Activated T-helper 9 cell treated with anti-CD3 and anti-CD28 coated beads, Interleukin-2, amount 50 U/mL, for 16 hours (primary cell): Measurements from ENCODE around the gene SLC15A2.
"Not testable (repeated sequence)": the region's sequence is repeated elsewhere in the genome, so short reads cannot be mapped to it uniquely, and the experiment has no call there.

Experiments
- DNase-seq: peaks from one replicate; pipeline ENCODE4 v3.0.0-alpha.2; 2020; ENCODE audit warnings: low read depth

SLC15A2 gene

DNA sequence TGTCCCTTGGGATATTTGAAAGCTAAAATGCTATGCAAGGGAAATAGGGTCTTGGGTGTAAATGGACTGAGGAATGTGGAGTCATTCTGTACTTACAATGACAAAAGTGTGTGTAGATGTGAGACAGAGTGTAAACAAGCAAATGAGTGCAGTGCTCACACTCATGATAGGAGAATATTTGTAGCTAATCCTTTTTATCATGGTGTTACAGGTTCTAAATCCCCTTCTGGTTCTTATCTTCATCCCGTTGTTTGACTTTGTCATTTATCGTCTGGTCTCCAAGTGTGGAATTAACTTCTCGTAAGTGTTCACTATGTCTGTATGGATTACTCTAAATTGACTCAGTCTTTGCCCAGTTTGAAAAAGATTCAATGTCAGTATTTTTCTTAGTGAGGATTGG lies 30.5 kb downstream of the SLC15A2 start:
- DNase-seq, result no peak

DNA sequence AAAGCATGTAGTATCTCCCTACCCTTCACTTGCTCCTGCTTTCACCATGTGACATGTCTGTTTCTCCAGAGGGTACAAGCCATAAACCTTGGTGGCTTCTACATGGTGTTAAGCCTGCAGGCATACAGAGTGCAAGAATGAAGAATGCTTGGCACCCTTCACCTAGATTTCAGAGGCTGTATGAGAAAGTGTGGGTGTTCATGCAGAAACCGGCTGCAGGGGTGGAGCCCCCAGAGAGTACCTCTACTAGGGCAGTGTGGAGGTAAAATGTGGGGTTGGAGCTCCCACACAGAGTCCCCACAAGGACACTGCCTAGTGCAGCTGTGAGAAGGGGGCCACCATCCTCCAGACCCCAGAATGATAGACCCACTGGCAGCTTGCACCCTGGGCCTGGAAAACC lies 32.2 kb downstream of the SLC15A2 start:
- DNase-seq, result no peak

DNA sequence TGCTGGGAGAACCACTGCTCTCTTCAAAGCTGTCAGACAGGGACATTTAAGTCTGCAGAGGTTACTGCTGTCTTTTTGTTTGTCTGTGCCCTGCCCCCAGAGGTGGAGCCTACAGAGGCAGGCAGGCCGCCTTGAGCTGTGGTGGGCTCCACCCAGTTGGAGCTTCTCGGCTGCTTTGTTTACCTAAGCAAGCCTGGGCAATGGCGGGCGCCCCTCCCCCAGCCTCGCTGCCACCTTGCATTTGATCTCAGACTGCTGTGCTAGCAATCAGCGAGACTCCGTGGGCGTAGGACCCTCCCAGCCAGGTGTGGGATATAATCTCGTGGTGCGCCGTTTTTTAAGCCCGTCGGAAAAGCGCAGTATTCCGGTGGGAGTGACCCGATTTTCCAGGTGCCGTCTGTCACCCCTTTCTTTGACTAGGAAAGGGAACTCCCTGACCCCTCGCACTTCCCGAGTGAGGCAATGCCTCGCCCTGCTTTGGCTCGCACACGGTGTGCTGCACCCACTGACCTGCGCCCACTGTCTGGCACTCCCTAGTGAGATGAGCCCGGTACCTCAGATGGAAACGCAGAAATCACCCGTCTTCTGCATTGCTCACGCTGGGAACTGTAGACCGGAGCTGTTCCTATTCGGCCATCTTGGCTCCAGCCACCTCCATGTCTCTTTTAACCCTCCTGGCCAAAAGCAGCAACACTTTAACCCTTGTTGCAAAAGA lies 44.1 kb downstream of the SLC15A2 start:
- DNase-seq, result not testable (repeated sequence)

DNA sequence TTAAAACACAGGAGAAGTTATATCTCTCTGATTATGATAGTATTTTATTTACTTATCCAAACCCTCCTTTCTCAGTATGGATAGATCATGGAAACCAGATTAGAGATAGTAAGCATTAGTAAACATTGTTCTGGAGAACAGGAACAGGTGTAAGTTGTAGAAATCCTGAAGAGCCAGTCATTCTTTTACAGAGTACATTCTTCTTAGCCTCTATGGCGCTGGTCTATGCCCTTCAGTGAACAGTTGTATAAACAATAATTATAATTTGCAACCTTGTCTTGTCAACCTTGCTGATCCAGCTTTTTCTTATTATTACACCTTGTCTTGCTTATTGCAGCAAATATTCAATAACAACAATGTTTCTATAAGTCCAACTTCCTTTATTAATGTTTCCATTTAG lies 47.4 kb downstream of the SLC15A2 start:
- DNase-seq, result no peak

DNA sequence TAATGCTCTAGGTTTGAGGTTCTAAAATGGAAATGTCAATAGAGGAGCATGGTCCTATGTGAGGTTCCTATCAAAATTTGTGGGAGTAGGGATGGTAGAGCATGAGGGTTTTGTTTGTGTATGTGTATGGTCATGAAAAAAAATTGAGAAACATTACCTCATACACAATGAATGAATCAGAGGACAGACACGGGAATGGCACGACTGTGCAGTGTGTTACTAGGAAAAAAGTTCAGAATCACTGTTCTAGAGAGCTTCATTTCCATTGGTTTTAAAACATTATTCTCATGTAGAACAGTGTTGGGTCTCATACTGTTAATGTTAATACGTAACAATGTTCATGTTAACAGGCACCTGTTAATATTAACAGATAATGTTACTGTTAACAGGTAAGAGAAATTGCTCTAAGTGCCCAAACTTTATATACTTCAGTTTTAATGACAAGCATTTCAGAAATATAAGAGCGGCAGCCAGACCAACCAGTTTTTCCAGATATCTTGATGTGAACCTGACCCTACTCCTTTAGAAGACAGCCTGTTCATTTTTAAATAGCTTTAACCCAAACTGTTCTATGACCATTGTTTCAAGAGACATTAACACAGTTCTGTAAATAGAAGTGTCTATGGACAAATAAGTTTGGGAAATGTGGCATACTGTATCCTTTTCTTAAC lies 48.0 kb downstream of the SLC15A2 start:
- DNase-seq, result no peak

DNA sequence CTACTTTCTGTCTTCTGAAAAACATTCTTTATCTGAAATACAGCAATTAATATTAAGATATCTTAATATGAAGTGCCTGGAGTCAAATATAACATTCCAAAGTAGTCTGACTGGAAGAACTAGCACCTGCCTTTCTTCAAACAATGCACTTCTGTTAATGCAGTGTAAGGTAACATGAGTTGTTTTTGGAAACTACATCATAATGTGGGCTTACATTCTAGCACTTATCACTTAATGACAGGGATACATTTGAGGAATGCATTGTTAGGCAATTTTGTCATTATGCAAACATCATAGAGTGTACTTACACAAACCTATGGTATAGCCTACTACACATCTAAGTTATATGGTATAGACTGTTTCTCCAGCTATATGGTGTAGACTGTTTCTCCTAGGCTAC lies 49.2 kb downstream of the SLC15A2 start:
- DNase-seq, result no peak

DNA sequence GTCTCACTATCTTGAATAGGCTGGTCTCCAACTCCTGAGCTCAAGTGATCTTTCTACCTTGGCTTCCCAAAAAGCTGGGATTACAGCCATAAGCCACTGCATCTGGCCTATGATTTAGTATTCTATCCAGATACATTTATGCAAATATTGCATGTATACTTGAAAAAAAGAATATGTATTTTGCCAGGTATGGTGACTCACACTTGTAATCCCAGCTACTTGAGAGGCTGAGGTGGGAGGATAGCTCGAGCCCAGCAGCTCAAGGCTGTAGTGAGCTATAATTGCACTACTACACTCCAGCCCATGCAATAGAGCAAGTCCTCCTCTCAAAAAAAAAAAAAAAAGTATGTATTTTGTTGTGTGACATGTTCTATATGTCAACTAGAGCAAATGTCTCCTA lies 54.4 kb downstream of the SLC15A2 start:
- DNase-seq, result no peak

DNA sequence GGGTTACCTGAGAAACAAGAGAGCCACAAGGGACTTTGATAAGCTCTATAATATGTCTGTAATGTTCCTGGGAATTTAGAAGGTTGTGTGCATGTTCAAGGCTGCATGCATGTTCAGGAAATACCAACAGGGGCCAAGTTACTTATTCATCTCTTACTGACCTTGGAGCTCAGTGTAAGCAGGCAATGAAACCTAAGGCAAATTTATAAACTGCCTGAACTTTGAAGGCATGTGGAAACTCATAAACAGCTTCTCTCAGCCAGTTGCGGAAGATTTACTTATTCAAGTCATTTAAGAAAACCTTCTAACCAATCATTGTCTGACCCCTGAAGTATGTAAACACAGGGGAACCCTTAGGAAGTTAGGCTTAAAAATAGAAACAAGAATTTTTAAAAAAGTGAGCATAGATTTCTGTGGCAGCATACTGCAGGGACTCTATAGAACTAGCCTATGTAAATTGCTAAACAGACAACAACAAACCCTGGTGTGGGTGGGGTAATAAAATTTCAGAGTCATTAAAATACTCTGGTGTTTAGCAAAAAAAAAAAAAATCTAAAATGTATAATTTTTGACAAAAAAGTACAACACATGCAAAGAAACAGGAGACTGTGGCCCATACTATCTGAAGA lies 57.2 kb downstream of the SLC15A2 start:
- no peak for DNase-seq

DNA sequence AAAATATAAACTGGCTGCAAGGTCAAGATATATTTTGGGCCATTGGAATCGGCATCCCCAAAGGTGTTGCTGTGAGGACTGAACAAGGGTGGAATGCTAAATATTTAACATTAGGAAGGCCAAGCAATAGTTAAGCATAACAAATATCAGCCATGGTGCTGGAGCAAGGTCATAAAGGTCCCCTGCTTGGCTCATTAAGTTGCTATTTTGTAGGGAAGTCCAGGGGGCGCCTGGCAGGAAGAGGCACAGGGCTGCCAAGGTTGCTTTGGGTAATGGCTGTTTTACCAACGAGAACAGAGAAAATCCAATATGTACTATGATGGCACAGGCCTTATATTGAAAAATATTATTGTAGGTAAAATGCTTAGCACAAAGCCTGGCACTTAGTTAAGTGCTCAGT lies 62.2 kb downstream of the SLC15A2 start:
- DNase-seq, result no peak

DNA sequence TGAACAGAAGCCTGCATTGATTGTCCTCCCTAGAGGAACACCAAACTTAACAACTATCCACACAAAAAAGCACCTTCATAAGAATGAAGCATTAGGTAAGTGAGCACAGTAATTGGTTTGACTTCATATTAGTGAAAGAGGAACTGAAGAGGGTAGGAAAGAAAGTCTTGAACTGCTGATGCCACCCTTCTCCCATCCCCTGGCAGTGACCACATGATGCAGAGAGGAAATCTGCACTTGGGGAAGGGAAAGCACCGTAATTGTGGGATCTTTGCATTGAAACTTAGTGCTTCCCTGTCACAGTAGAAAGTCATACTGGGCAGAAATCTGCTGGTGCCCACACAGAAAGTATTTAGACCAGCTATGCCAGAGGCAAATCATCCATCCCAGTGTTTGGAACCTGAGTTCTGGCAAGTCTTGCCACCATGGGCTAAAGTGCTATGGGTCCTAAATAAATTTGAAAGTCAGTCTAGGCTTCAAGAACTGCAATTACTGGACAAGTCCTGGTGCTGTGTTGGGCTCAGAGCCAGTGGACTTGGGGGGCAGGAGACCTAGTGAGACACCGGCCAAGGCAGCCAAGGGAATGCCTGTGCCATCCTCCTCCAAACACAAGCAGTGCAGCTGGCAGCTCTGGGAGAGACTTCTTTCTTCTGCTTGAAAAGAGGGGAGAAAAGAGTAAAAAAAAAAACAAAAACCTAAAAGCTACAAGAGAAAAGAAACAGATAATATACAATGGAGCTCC lies 63.6 kb downstream of the SLC15A2 start:
- no peak for DNase-seq

DNA sequence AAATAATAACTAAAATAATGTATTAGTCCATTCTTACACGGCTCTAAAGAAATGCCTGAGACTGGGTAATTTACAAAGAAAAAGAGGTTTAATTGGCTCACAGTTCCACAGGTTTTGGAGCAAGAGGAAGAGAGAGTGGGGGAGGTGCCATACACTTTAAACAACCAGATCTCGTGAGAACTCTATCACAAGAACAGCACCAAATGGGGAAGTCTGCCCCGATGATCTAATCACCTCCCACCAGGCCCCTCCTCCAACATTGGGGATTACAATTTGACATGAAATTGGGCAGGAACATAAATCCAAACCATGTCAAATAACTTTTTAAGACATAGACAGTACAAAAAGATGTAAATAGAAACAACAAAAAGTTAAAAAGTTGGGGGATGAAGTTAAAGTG lies 64.6 kb downstream of the SLC15A2 start:
- DNase-seq, result no peak

DNA sequence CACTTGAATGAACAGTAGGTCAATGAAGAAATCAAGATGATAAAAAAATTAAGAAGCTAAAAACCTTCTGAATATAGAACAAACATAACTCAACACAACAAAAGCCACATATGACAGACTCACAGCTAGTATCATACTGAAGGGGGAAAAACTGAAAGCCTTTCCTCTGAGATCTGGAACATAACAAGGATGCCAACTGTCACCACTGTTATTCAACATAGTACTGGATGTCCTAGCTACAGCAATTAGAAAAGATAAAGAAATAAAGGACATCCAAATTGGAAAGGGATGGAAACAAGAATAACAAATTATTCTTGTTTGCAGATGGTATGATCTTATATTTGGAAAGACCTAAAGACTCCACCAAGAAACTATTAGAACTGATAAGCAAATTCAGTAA lies 67.1 kb downstream of the SLC15A2 start:
- DNase-seq, result no peak

DNA sequence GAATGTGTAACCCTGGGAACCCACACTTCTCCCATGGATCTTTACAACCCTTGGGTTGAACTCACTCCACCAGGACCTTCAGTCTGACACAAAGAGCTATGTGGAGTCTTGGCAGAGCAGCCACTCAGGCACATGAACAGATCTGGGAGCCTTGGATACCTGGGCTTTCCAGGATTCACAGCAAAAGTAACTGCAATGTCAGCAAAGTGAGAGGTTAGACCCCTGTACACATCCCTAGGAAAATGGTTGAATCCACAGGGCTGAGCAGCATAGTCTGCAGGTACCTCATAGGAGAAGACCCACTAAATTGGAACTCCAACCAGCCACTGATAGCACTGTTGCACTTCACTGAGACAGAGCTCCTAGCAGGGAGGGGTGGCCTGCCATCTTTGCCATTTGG lies 68.2 kb downstream of the SLC15A2 start:
- no peak for DNase-seq

DNA sequence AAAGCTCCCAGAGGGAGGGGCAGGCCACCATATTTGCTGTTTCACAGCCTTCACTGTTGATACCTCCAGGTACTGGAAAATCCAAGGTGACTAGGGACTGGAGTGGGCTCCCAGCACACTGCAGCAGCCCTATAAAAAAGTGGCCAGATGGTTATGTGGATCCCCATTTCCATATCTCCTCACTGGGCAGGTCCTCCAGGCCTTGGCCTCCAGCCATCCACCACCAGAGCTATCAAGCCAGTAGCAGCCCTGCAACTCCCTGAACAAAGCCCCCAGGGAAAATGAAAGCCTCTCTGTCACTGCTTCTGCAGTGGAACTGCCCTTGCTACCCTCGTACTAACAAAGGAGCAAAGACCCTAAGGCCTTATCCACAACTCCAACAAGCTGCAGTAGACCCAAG lies 69.4 kb downstream of the SLC15A2 start:
- no peak for DNase-seq

DNA sequence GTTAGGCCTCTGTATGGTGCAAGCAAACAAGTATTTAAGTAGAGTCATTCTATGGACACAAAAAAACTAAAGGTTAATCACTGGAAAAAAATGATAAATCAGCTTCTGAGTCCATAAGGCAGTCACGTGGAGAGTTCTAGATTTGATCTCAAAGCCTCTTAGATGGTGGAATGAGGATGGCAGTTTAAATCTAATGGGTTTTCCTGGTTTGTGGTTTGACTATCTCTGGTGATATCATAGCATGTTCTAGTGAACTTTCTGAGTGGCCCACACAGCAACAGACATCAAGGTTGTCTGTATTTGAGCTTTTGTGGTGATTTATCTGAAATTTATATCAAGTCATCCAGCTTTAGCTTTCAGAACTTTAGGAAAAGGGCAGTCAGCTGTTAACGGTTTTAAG lies 75.4 kb downstream of the SLC15A2 start:
- DNase-seq, result no peak

DNA sequence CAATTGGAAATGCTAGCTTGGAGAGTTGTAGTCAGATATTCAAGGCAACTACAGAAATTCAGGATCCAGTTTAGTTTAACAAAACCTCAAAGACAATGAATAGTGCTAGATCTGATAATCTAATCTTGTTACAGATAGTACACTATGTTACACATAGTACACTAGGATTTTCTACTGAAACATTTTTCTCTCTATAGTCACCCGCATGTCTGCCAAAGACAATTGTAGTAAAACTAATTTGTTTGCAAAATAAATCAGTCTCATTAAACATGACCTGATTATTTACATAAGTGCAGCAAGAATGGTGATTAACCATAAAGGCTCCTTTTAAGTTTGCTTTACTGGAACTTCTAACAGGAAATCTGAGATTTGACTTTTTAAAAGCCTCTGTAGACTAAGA lies 75.8 kb downstream of the SLC15A2 start:
- DNase-seq, result no peak

DNA sequence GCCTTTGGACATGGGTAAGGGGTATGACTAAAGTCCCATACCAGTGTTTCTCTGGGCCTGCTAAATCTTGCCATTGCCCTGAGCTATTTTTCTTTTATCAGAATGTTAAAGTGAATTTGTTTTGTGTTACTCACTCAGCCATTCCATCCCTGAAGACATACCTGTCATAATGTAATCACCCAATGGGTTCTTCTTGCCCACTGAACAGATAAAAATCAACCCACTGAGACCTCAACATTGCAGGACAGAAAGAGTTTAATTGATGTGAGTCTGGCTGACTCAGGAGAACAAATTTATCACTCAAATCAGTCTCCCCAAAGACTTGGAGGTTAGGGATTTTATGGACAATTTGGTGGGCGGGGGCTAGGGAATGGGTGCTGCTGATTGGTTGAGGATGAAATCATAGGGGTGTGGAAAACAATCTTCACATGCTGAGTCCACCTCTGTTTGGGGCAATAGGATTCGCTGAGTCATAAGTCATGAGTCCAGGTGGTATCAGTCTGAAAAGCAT lies 80.5 kb downstream of the SLC15A2 start:
- DNase-seq, result no peak

DNA sequence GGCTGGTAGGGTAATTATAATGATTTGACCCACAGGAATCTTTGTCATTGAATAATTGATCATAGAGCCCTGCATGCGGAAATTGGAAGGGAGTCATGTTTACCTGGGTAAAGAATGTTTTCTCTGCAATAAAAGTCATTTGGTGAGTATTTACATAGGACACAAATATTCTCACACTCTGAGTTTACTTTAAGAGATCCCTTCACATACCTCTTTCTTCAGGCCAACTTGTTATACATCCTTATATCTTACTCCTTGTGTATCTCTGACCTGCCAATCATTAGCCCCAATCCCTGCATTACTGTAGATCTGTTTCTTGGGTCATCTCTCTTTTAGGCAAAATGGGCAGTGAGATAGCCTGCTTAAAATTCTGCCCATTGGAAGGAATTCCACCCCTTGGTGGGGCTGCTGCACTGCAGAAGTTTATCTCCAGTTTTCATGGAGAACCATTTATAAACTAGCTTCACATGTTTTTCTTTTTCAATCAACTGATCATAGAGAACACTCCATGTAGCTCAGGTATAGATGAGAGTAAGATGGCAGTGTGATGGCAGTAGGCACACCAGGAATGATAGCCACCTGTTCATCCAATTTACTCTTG lies 81.6 kb downstream of the SLC15A2 start:
- no peak for DNase-seq

DNA sequence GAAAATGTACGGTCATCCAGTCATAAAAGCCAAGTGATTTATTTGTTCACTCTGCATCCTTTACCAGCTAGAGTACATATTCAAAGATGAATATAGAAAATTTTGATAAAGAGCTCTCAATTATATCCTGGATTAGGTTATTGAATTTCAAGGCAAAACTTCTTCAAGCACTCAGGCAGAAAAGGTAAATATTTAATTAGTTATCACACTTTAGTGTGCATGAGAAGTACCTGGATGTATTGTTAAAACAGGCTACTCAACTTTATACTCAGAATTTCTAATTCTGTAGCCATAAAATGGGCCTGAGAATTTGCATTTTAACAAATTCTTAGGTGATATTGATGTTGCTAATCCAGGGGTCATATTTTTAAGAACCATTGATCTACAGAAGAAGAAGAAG lies 82.5 kb downstream of the SLC15A2 start:
- no peak for DNase-seq

DNA sequence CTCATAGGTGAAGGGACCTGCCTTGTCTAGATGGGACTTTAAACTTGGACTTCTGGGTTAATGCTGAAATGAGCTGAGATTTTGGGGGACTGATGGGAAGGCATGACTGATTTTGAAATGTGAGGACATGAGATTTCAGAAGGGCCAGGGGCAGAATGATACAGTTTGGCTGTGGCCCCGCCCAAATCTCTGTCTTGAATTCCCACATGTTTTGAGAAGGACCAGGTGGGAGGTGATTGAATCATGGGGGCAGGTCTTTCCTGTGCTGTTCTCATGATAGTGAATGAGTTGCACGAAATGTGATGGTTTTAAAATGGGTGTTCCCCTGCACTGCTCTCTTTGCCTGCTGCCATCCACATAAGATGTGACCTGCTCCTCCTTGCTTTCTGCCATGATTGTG lies 85.0 kb downstream of the SLC15A2 start:
- no peak for DNase-seq

DNA sequence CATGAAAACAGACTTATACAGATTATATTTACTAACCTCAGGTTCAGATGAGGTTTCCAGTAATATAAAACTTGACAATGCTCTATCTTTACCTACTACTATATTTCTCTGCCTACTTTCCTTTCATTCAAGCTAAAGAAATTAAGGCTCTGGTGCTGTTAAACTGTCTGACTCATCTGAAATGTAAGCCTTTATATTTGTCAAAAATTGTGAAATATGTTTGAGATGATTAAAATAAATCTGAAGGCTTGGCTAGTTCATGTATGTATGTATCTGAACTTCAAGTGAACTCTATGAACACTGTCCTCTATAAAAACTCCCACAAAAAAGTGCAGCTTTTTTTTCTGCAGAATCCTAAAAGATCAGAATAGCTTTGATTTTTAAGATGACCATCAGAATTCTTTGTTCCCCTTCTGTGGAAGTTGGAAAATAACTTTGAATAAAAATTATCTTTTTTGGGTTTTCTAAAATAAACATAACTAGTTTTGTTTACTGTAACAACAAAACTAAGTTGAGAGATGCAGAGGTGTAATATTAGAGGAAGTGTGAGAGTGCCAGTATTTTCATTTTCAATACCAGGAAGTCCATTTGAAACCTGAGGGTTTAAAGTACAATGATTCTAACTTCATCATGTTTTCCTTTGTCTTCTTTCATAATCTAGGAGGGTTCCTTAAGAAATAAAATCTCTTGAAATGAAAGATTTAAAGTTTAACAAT lies 85.7 kb downstream of the SLC15A2 start:
- no peak for DNase-seq

DNA sequence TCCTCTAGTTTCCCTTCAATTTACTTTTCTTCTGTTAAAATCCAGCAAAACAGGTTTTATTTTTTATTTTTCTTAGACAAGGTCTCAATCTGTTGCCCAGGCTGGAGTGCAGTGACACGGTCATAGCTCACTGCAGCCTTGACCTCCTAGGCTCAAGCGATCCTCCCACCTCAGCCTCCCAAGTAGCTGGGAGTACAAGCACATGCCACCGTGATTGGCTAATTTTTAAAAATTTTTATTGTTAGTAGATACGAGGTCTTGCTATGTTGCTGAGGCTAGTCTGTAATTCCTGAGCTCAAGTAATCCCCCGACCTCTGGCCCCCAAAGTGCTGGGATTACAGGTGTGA lies 86.2 kb downstream of the SLC15A2 start:
- no peak for DNase-seq
